Measurements from ENCODE around the gene DUS1L.

DNA sequence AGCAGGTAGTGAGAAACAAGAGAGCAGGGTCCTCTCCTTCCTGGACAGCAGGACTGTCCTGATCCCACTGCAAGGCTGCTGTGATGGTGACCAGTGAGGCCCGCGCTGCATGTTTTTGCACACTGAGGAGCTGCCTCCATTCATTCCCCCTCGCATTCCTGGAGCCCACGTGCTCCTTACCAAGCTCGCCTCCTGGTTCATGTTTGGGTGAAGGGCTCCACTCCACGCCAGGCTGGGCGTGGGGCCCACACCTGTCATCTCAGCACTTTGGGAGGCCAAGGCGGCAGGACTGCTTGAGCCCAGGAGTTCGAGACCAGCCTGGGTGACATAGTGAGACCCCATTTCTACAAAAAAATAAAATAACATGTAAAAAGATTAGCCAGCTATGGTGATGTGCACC lies 47.8 kb upstream of the DUS1L start:
- TF ChIP-seq EZH2phosphoT487 (IDR thresholded peaks at IDR 0.05; ENCODE audit: unreplicated experiment) = no peak
- TF ChIP-seq, protein P1, sequence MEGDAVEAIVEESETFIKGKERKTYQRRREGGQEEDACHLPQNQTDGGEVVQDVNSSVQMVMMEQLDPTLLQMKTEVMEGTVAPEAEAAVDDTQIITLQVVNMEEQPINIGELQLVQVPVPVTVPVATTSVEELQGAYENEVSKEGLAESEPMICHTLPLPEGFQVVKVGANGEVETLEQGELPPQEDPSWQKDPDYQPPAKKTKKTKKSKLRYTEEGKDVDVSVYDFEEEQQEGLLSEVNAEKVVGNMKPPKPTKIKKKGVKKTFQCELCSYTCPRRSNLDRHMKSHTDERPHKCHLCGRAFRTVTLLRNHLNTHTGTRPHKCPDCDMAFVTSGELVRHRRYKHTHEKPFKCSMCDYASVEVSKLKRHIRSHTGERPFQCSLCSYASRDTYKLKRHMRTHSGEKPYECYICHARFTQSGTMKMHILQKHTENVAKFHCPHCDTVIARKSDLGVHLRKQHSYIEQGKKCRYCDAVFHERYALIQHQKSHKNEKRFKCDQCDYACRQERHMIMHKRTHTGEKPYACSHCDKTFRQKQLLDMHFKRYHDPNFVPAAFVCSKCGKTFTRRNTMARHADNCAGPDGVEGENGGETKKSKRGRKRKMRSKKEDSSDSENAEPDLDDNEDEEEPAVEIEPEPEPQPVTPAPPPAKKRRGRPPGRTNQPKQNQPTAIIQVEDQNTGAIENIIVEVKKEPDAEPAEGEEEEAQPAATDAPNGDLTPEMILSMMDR (conservative IDR thresholded peaks at IDR 0.05; ENCODE audit: low read depth in 2 of 2) = no peak
- TF ChIP-seq CREB1 (CRISPR knock-in tag; IDR thresholded peaks at IDR 0.05; ENCODE audit: low read depth) = no peak
- TF ChIP-seq EZH2 (IDR thresholded peaks at IDR 0.05; ENCODE audit: low read depth, unreplicated experiment) = no peak
- TF ChIP-seq JUNB (IDR thresholded peaks at IDR 0.05; ENCODE audit: unreplicated experiment) = no peak
- TF ChIP-seq, protein P2, sequence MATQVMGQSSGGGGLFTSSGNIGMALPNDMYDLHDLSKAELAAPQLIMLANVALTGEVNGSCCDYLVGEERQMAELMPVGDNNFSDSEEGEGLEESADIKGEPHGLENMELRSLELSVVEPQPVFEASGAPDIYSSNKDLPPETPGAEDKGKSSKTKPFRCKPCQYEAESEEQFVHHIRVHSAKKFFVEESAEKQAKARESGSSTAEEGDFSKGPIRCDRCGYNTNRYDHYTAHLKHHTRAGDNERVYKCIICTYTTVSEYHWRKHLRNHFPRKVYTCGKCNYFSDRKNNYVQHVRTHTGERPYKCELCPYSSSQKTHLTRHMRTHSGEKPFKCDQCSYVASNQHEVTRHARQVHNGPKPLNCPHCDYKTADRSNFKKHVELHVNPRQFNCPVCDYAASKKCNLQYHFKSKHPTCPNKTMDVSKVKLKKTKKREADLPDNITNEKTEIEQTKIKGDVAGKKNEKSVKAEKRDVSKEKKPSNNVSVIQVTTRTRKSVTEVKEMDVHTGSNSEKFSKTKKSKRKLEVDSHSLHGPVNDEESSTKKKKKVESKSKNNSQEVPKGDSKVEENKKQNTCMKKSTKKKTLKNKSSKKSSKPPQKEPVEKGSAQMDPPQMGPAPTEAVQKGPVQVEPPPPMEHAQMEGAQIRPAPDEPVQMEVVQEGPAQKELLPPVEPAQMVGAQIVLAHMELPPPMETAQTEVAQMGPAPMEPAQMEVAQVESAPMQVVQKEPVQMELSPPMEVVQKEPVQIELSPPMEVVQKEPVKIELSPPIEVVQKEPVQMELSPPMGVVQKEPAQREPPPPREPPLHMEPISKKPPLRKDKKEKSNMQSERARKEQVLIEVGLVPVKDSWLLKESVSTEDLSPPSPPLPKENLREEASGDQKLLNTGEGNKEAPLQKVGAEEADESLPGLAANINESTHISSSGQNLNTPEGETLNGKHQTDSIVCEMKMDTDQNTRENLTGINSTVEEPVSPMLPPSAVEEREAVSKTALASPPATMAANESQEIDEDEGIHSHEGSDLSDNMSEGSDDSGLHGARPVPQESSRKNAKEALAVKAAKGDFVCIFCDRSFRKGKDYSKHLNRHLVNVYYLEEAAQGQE (IDR thresholded peaks at IDR 0.05; ENCODE audit: unreplicated experiment) = no peak
- TF ChIP-seq POLR2AphosphoS5 (IDR thresholded peaks at IDR 0.05; ENCODE audit: low read depth) = no peak
- TF ChIP-seq NANOG (IDR thresholded peaks at IDR 0.05; ENCODE audit: borderline replicate concordance) = no peak
- no peak for TF ChIP-seq ZNF114 (CRISPR knock-in tag; IDR thresholded peaks at IDR 0.05)
- TF ChIP-seq, protein P3, sequence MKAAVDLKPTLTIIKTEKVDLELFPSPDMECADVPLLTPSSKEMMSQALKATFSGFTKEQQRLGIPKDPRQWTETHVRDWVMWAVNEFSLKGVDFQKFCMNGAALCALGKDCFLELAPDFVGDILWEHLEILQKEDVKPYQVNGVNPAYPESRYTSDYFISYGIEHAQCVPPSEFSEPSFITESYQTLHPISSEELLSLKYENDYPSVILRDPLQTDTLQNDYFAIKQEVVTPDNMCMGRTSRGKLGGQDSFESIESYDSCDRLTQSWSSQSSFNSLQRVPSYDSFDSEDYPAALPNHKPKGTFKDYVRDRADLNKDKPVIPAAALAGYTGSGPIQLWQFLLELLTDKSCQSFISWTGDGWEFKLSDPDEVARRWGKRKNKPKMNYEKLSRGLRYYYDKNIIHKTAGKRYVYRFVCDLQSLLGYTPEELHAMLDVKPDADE (IDR thresholded peaks at IDR 0.05) = no peak

Data from GM23338 (cell line).